ENCODE measurements around the gene C20orf141. TPM values are rescaled to one million over a fixed set of nuclear protein-coding genes. Genes with fewer than 3 reads are reported as not detected.

C20orf141 gene
- total and polyA plus RNA-seq, 10 of the 15 experiments (the other 5 are each of a cell fraction or from before 2014, with no cell fraction given) = not detected

DNA sequence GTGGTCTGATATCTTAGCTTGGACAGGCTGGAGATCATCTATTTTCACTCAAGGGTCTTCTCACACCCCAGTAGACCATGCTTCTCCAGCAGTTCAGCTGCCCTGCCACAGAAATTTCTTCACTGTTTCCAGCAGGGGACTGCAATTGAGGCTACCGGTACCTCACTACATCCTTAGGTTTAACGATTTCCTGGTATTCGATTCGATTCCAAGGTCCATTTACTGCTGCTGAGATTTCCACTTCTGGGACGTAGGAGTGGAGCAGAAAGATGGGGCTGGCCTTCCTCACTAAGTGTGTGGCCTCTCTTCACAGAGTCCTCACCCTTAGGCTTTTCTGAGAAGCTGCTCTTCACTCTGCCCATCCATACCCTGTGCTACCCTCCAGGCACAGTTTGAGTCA is 31.9 kb downstream of the C20orf141 start:
- CTCF ChIA-PET = interaction anchor here (0.6 kb wide), 1 partner anchor 97 kb away, joined by 3 read pairs; no protein-coding TSS in a partner anchor
- Histone ChIP-seq H3K79me2 (ENCODE audit: control insufficient read depth, insufficient read depth, low read length) (no peaks in the 10 kb centered on the region), H3K9ac (ENCODE audit: control insufficient read depth, insufficient read depth, low read length) (no peak overlapping the region), H4K20me1 (ENCODE audit: control insufficient read depth, insufficient read depth) (no peaks in the 10 kb centered on the region), H3K4me1 (ENCODE audit: control insufficient read depth, insufficient read depth, low read length) (no peaks in the 10 kb centered on the region), H3K4me3 (no peak overlapping the region), H3K27me3 (replicated peaks in 1 of 2; ENCODE audit: control insufficient read depth in 2 of 2, insufficient read depth in 2 of 2, low read length in 1 of 2) (no peaks in the 10 kb centered on the region), H3K9me3 (replicated peaks; ENCODE audit: control insufficient read depth, insufficient read depth, low read length) (no peaks in the 10 kb centered on the region), H3K36me3 (ENCODE audit: control insufficient read depth in 2 of 2, insufficient read depth in 2 of 2, low read length in 1 of 2) (no peaks in the 10 kb centered on the region), H2AFZ (ENCODE audit: control insufficient read depth, low read depth, low read length) (no peak overlapping the region), H3K27ac (ENCODE audit: control insufficient read depth, insufficient read depth) (no peak overlapping the region), H3K4me2 (ENCODE audit: control insufficient read depth, insufficient read depth) (no peak overlapping the region)
- WGBS (ENCODE audit: insufficient coverage, insufficient replicate concordance, low lambda C conversion rate, missing lambda C conversion rate) = 96% methylated on average over 5 of the region's 5 CpGs
- no peak for ATAC-seq
- no TSS peak for BruUV-seq (replicated peaks)
- intact Hi-C loops (cut with micrococcal nuclease; ENCODE audit: unreplicated experiment) = no loop called here
- POLR2A ChIA-PET = no interaction called here
- DNase-seq (ENCODE audit: low read depth, low spot score) = no peak
- no peak for FAIRE-seq
- SMC1A ChIA-PET (ENCODE audit: uncharacterized antibody, unreplicated experiment) = no interaction called here
- TF ChIP-seq NFXL1 (IDR thresholded peaks at IDR 0.05; ENCODE audit: borderline replicate concordance) = no peak
- TF ChIP-seq TCF12 (IDR thresholded peaks at IDR 0.05; ENCODE audit: low read depth, low read length) = no peak
- no peak for TF ChIP-seq NFYA (IDR thresholded peaks at IDR 0.05; ENCODE audit: borderline replicate concordance, low read depth, low read length)
- TF ChIP-seq, protein P1, sequence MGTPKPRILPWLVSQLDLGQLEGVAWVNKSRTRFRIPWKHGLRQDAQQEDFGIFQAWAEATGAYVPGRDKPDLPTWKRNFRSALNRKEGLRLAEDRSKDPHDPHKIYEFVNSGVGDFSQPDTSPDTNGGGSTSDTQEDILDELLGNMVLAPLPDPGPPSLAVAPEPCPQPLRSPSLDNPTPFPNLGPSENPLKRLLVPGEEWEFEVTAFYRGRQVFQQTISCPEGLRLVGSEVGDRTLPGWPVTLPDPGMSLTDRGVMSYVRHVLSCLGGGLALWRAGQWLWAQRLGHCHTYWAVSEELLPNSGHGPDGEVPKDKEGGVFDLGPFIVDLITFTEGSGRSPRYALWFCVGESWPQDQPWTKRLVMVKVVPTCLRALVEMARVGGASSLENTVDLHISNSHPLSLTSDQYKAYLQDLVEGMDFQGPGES (IDR thresholded peaks at IDR 0.05) = no peak
- RAD21 ChIA-PET (ENCODE audit: unreplicated experiment) = no interaction called here
- in situ Hi-C loops (cut with MboI) = no loop called here

DNA sequence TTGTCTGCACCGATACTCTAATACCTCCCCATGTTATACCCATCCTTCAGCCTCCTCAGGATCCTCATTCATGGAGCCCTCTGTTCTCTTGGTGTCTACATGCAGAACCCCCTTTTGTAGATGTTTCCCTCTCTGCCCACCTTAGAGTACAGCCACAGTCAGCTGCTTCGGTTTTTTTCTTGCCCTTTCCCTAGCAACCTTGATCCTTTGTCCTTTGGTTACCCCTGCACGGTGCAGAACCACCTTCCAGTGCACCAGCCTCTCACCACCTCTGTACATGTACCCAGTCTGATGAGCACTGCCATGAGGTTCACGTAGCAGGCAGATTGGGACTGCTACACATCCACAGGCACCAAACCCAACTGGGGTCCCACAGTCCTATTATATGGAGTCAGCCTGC is 33.0 kb downstream of the C20orf141 start:
- no peaks in the 10 kb centered on the region for H4K20me1 ChIP-seq (ENCODE audit: control insufficient read depth, insufficient read depth)
- no peaks in the 10 kb centered on the region for H3K36me3 ChIP-seq (ENCODE audit: control insufficient read depth in 2 of 2, insufficient read depth in 2 of 2, low read length in 1 of 2)
- no peak overlapping the region for H3K4me2 ChIP-seq (ENCODE audit: control insufficient read depth, insufficient read depth)
- intact Hi-C loops (cut with micrococcal nuclease; ENCODE audit: unreplicated experiment) (no loop called here), in situ Hi-C loops (cut with MboI) (no loop called here)
- ChIA-PET CTCF (no interaction called here), RAD21 (ENCODE audit: unreplicated experiment) (no interaction called here), SMC1A (ENCODE audit: uncharacterized antibody, unreplicated experiment) (no interaction called here), POLR2A (no interaction called here)
- H3K27me3 ChIP-seq (replicated peaks in 1 of 2; ENCODE audit: control insufficient read depth in 2 of 2, insufficient read depth in 2 of 2, low read length in 1 of 2) = no peaks in the 10 kb centered on the region
- H2AFZ ChIP-seq (ENCODE audit: control insufficient read depth, low read depth, low read length) = no peak overlapping the region
- WGBS (ENCODE audit: insufficient coverage, insufficient replicate concordance, low lambda C conversion rate, missing lambda C conversion rate) = 80% methylated on average over 4 of the region's 4 CpGs
- no TSS peak for BruUV-seq (replicated peaks)
- no peaks in the 10 kb centered on the region for H3K79me2 ChIP-seq (ENCODE audit: control insufficient read depth, insufficient read depth, low read length)
- H3K9me3 ChIP-seq (replicated peaks; ENCODE audit: control insufficient read depth, insufficient read depth, low read length) = no peaks in the 10 kb centered on the region
- H3K4me3 ChIP-seq = no peak overlapping the region
- H3K27ac ChIP-seq (ENCODE audit: control insufficient read depth, insufficient read depth) = no peak overlapping the region
- ATAC-seq = no peak
- FAIRE-seq = no peak
- H3K9ac ChIP-seq (ENCODE audit: control insufficient read depth, insufficient read depth, low read length) = no peak overlapping the region
- DNase-seq (ENCODE audit: low read depth, low spot score) = no peak
- H3K4me1 ChIP-seq (ENCODE audit: control insufficient read depth, insufficient read depth, low read length) = peaks cover 5% of the 10 kb centered on the region; the same call in 1 of the 2 replicates
- no peak for TF ChIP-seq CHD1 (IDR thresholded peaks at IDR 0.05; ENCODE audit: low read depth, low read length)
- no peak for TF ChIP-seq GATAD2B (conservative IDR thresholded peaks at IDR 0.05; ENCODE audit: low read depth)
- TF ChIP-seq, protein P2, sequence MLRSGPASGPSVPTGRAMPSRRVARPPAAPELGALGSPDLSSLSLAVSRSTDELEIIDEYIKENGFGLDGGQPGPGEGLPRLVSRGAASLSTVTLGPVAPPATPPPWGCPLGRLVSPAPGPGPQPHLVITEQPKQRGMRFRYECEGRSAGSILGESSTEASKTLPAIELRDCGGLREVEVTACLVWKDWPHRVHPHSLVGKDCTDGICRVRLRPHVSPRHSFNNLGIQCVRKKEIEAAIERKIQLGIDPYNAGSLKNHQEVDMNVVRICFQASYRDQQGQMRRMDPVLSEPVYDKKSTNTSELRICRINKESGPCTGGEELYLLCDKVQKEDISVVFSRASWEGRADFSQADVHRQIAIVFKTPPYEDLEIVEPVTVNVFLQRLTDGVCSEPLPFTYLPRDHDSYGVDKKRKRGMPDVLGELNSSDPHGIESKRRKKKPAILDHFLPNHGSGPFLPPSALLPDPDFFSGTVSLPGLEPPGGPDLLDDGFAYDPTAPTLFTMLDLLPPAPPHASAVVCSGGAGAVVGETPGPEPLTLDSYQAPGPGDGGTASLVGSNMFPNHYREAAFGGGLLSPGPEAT (IDR thresholded peaks at IDR 0.05; ENCODE audit: low read depth) = no peak
- TF ChIP-seq, protein P3, sequence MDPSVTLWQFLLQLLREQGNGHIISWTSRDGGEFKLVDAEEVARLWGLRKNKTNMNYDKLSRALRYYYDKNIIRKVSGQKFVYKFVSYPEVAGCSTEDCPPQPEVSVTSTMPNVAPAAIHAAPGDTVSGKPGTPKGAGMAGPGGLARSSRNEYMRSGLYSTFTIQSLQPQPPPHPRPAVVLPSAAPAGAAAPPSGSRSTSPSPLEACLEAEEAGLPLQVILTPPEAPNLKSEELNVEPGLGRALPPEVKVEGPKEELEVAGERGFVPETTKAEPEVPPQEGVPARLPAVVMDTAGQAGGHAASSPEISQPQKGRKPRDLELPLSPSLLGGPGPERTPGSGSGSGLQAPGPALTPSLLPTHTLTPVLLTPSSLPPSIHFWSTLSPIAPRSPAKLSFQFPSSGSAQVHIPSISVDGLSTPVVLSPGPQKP (IDR thresholded peaks at IDR 0.05; ENCODE audit: low read depth, low read length) = no peak
- TF ChIP-seq CREB1 (IDR thresholded peaks at IDR 0.05; ENCODE audit: low read depth) = no peak
- TF ChIP-seq YBX1 (IDR thresholded peaks at IDR 0.05) = no peak
- TF ChIP-seq, protein P1 (IDR thresholded peaks at IDR 0.05) = no peak
- no peak for TF ChIP-seq KLF5 (IDR thresholded peaks at IDR 0.05; ENCODE audit: partially characterized antibody)
- TF ChIP-seq, protein P4, sequence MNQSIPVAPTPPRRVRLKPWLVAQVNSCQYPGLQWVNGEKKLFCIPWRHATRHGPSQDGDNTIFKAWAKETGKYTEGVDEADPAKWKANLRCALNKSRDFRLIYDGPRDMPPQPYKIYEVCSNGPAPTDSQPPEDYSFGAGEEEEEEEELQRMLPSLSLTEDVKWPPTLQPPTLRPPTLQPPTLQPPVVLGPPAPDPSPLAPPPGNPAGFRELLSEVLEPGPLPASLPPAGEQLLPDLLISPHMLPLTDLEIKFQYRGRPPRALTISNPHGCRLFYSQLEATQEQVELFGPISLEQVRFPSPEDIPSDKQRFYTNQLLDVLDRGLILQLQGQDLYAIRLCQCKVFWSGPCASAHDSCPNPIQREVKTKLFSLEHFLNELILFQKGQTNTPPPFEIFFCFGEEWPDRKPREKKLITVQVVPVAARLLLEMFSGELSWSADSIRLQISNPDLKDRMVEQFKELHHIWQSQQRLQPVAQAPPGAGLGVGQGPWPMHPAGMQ (IDR thresholded peaks at IDR 0.05; ENCODE audit: borderline replicate concordance) = no peak
